ENCODE data around the gene OR51A4. TPM values are rescaled to one million over a fixed set of nuclear protein-coding genes. Genes with fewer than 3 reads are reported as not detected.

OR51A4 gene
- total RNA-seq, 4 donors from 2014 or later = not detected

GRCh38 chr11:4979036-4979435 lies 31.6 kb upstream of the OR51A4 start:
- Histone ChIP-seq H3K9me3 (no peaks in the 10 kb centered on the region), H3K4me3 (no peak overlapping the region), H3K36me3 (no peaks in the 10 kb centered on the region), H3K27ac (replicated peaks in 1 of 4) (no peak overlapping the region), H3K4me1 (no peaks in the 10 kb centered on the region), H3K27me3 (no peaks in the 10 kb centered on the region)
- 49% methylated on average over 3 of the region's 3 CpGs for WGBS
- intact Hi-C loops (cut with DNase I) = no loop called here
- no peak for DNase-seq (ENCODE audit: extremely low spot score)
- TF ChIP-seq EP300 (IDR thresholded peaks at IDR 0.05) (no peak), POLR2AphosphoS5 (IDR thresholded peaks at IDR 0.05) (no peak), CTCF (IDR thresholded peaks at IDR 0.05) (no peak), POLR2A (IDR thresholded peaks at IDR 0.05; ENCODE audit: low read depth) (no peak)

- no peaks in the 10 kb centered on the region for H3K9me3 ChIP-seq
- TF ChIP-seq CTCF (IDR thresholded peaks at IDR 0.05) (no peak), POLR2A (IDR thresholded peaks at IDR 0.05; ENCODE audit: low read depth) (no peak), POLR2AphosphoS5 (IDR thresholded peaks at IDR 0.05) (no peak), EP300 (IDR thresholded peaks at IDR 0.05) (no peak)
- H3K27ac ChIP-seq (replicated peaks in 1 of 4) = no peak overlapping the region
- no peaks in the 10 kb centered on the region for H3K27me3 ChIP-seq
- no peaks in the 10 kb centered on the region for H3K36me3 ChIP-seq
- H3K4me1 ChIP-seq = no peaks in the 10 kb centered on the region
- no peak for DNase-seq (ENCODE audit: extremely low spot score)
- intact Hi-C loops (cut with DNase I) = no loop called here
- no peak overlapping the region for H3K4me3 ChIP-seq
- WGBS = 85% methylated on average over 5 of the region's 5 CpGs
Observed at GRCh38 chr11:4975436-4975835, 28.0 kb upstream of the OR51A4 start.

- DNase-seq (ENCODE audit: extremely low spot score) = no peak
- TF ChIP-seq CTCF (IDR thresholded peaks at IDR 0.05) (no peak), POLR2AphosphoS5 (IDR thresholded peaks at IDR 0.05) (no peak), EP300 (IDR thresholded peaks at IDR 0.05) (no peak)
- intact Hi-C loops (cut with DNase I) = no loop called here
- no peak overlapping the region for H3K27ac ChIP-seq (replicated peaks in 1 of 4)
- 32% methylated on average over 1 of the region's 1 CpG for WGBS
- no peaks in the 10 kb centered on the region for H3K9me3 ChIP-seq
- H3K4me3 ChIP-seq = no peak overlapping the region
- no peaks in the 10 kb centered on the region for H3K27me3 ChIP-seq
- H3K4me1 ChIP-seq = no peaks in the 10 kb centered on the region
- H3K36me3 ChIP-seq = no peaks in the 10 kb centered on the region
Observed at GRCh38 chr11:4962816-4963215, 15.4 kb upstream of the OR51A4 start.

- no peak for DNase-seq (ENCODE audit: extremely low spot score)
Observed at GRCh38 chr11:4960877-4961276, 13.5 kb upstream of the OR51A4 start.

More at GRCh38 chr11:4960877-4961276, 13.5 kb upstream of the OR51A4 start:
- intact Hi-C loops (cut with DNase I) = no loop called here
- Histone ChIP-seq H3K4me1 (no peaks in the 10 kb centered on the region), H3K36me3 (no peaks in the 10 kb centered on the region), H3K4me3 (no peak overlapping the region), H3K27ac (replicated peaks in 1 of 4) (no peak overlapping the region), H3K9me3 (no peaks in the 10 kb centered on the region), H3K27me3 (no peaks in the 10 kb centered on the region)
- TF ChIP-seq CTCF (IDR thresholded peaks at IDR 0.05) = no peak
- 74% methylated on average over 3 of the region's 3 CpGs for WGBS
